GM10266 (cell line): ENCODE measurements around the gene FADS2.

Experiments
- DNase-seq: peaks from one replicate; pipeline ENCODE4 v3.0.0; 2012; ENCODE audit errors: extremely low spot score
- CTCF ChIP-seq: IDR thresholded peaks from 2 replicates; pipeline ENCODE4 v1.5.1; 2012; ENCODE audit warnings: mild to moderate bottlenecking, low read depth; ENCODE audit not compliant: control insufficient read depth, insufficient read depth; ENCODE audit errors: missing control alignments

FADS2 gene

GRCh38 chr11:61908730-61909316, 80.7 kb downstream of the FADS2 start:
- DNase-seq = no peak
- TF ChIP-seq CTCF = no peak

DNA sequence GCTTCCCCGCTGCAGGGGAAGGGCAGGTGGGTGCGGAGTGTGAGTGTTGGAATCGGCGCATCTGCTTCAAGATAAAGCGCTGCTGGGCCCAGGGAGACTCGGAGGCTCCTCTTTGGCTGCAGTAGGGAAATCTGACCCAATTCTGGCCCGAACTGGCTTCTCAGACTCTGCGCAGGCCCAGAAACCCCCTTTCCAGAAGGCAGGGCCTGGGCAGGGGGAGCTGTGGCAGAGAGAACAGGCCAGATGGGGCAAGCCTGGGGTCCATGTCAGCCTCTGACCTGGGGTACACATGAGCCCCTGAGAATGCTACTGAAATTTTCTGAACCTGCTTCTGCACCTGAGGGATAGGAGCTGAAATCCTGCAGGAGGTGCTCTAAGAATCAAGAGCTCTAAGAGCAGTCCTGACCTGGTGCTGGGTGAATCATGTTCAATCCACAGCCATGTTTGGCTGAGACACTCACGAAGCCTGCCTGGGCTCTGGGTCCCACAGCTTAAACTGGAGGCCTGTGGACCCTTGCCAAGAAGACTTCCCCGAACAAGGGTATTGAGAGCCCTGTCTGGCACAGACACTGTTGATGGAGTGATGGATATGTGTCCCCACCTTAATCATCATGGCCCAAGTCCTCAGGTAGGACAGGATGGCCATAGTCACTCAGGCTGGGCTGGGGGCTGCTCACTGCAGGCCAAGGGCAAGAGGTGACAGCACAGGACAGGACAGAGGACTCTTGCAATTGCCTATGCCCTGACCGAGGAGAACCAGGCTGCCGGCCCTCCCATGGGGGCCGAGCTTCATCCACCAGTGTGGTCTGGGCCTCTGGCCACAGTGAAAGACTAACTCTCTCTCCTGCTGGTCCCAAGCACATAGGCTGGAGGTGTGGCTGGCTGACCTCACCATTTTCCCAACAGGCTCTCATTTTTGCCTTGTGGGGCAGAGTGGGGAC, 82.4 kb downstream of the FADS2 start:
- TF ChIP-seq CTCF = no peak
- DNase-seq = no peak

DNA sequence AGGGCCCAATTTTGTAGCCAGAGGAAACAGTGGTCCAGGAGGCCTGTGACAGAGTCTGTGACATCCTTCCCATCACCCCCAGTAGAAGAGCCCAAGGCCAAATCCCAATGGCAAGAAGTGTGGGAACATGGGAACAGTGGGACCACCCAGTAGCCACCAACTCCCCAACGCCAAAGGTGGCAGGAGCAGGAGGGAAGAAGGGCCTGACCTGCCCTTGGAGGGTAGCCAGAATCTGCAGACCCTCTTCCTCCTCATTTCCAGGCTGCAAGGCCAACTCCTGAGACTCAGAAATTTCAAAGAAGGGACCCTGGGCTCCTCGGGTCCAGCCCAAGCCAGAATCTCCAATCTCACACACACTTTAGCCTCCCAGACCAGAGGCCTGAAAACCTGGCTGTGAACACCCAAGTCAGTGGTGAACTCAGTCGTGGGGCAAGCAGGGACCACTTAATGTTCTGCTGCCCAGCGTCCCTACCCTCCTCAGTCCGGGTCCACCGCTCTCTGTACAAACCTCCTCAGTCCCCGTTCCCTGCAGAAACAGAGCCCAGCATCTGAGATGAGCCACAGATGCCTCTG, 83.1 kb downstream of the FADS2 start:
- TF ChIP-seq CTCF = no peak
- DNase-seq = no peak

DNA sequence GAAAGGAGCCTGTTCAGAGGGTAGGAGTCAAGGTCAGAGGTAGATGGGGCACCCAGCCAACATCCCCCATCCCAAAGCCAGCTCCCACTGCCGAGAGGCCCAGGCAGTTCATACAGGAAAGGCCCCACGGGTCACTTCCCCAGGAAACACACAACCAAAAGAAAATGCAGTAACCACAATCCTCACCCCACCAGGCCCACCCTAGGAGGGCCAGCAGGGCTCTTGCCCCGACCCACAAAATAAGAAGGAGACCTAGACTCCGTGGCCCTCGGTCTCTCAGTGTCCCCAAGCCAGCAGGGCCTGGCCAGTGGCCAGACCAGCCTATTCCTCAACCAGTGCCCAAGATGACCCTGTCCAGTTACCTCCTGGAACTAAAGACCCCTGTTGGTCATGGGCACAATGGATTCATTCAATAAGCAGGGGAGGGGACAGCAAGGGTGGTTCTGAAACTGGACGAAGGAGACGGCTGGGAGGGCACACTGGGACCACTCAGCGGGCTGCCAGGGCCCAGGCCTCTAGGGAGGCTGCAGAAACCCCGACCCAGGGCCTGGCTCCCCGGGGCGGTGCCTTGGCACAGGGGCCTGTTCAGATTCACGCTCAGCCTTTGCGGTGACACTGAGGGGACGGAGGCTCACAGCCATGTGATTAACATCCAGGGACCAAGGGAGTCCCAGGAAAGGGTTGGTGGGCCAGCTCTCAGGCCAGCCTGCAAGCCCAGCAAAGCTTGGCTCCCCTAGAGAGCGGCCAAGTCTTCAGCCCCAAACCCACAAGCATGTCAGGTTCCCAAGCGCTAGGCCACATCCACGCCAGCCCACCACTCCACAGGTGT, 83.8 kb downstream of the FADS2 start:
- no peak for DNase-seq
- no peak for TF ChIP-seq CTCF

DNA sequence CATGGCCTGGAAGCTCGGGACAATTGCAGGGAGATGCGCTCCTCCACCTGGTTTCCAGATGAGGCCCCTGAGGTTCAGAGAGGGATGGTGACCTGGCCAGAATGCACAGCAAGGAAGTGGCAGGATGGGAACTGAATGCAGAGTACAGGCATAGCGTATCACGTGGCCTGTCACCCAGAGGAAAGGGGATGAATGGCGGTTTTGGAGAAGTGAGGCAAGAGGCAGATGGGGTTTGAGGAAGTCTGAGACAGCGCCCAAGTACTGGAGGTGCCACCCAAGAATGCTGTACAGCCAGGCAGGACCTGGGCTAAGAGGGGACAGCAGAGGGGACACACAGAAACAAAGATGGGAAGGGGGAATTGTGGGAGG, 84.4 kb downstream of the FADS2 start:
- no peak for TF ChIP-seq CTCF
- DNase-seq = no peak

DNA sequence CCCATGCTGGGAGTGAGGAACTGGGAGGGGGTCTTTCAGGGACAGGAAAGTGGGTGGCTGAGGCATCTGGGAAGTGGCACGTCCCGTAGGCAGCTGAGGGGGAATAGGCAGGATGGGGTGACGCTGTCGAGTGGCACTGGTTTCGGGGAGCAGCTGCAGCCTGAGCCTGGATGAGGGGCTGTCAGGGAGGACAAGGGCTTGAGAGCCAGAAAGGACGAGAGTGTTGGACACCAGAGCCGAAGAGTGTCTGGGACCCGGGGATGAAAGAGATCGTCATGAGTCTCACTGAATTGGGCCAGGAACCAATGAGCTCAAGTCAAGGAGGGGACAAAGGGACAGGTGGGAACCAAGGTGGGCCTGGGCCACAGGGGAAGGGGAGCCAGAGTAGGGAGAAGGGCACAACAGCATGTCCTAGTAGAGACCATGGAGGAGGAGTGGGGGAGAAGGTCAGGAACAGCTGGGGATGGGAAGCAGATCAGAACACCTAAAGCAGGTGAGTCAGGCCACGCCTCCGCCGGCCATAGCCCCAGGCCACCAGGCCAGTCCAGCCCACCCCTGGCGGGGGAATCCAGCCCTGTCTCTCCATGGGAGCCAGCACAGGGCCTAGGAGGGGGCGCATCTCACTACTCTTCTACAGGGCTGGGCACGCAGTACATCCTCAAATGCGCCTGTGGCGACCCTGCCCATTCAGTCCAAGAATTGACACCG, 85.0 kb downstream of the FADS2 start:
- no peak for DNase-seq
- TF ChIP-seq CTCF = no peak
